Psoas muscle (tissue), 8 donors: ENCODE data around the gene ZNHIT6. TPM values are rescaled to one million over a fixed set of nuclear protein-coding genes. Genes with fewer than 3 reads are reported as not detected.

ENCODE experiments used
- ATAC-seq, 4 donors: fragments of 200-7000 bp; cut with Tn5 transposase; one replicate each; pipeline ENCODE4 v1.9.1; 2020; ENCODE audit warnings: moderate library complexity in 3 of 4, mild to moderate bottlenecking in 2 of 4
- DNase-seq, 2 donors: peaks; one replicate each; pipeline ENCODE4 v3.0.0-alpha.2; 2020
- H3K27ac ChIP-seq: fragments of 200-600 bp; one replicate; pipeline ENCODE4 v1.8.0; 2022
- H3K27me3 ChIP-seq, 3 donors: fragments of 200-600 bp in 1 of 3; one replicate each; pipeline versions ENCODE4 v1.6.1 to v1.8.0; 2013 to 2022; ENCODE audit warnings: low read length in 2 of 3, mild to moderate bottlenecking in 2 of 3, moderate library complexity in 1 of 3; ENCODE audit not compliant: insufficient read depth in 3 of 3
- H3K36me3 ChIP-seq, 2 donors: fragments of 200-600 bp in 1 of 2; one replicate each; pipeline versions ENCODE4 v1.6.1 to v1.8.0; 2013 to 2022; ENCODE audit warnings: low read depth in 1 of 2, mild to moderate bottlenecking in 1 of 2, moderate library complexity in 1 of 2; ENCODE audit not compliant: insufficient read depth in 1 of 2
- H3K4me1 ChIP-seq: fragments of 200-600 bp; one replicate; pipeline ENCODE4 v1.8.0; 2022
- H3K4me3 ChIP-seq: fragments of 200-600 bp; one replicate; pipeline ENCODE4 v1.8.0; 2022; ENCODE audit warnings: mild to moderate bottlenecking
- H3K9me3 ChIP-seq: fragments of 200-600 bp; one replicate; pipeline ENCODE4 v1.8.0; 2022
- CTCF ChIP-seq: fragments of 200-600 bp; IDR thresholded peaks from one replicate; pipeline ENCODE4 v1.8.0; 2022; ENCODE audit warnings: antibody characterized with exemption
- WGBS, 3 donors: extraction: QIAGEN DNeasy Blood & Tissue Kit; methylation state at CpG; one replicate each; pipeline versions ENCODE4 v1.1.6 to v1.1.7; 2013; 5-methylcytosine and 5-hydroxymethylcytosine counted together
- intact Hi-C, 2 donors: fragments of 100-400 bp; cut with DNase I; formaldehyde crosslinking; loops; one replicate each; pipeline versions ENCODE4 v1.11.0 to v1.14.2; 2022
- polyA plus RNA-seq, 3 donors: library from polyadenylated mRNA; stranded (reverse); fragments of 200-250 nt; gene quantifications; one replicate each; pipeline ENCODE4 v1.2.3, GENCODE V29; 2013
- total RNA-seq, 4 donors: library from RNA; stranded (reverse); fragmentation: NEBNext Ultra II Directional in 2 of 4; extraction: Animal tissue kit (Norgen Biotek cat#: 25700) in 2 of 4; gene quantifications; one replicate each; pipeline versions ENCODE4 v1.2.1 to v1.2.4, GENCODE V29; 2021 to 2023
- donor health status: healthy with polysubstance abuse.
- donor health status: DM: no; HTN: no; CAD: no; lungs with moderate emphysema.
- donor health status: Bipolar disorder and iron deficiency.
- donor health status: healthy.
- donor health status: DM: yes; HTN: yes; CAD: no.
- donor health status: DM: no; HTN: no; CAD: no.
- donor health status: DM: no; HTN: no; CAD: no.
- donor health status: DM: yes; HTN: yes; CAD: no.

Gene ZNHIT6
- total and polyA plus RNA-seq, 7 donors = 3.6 to 13.5 (median 12.3) TPM

- no peak for TF ChIP-seq CTCF
- peaks cover 19% of the 10 kb centered on the region for H3K4me1 ChIP-seq
- no peak overlapping the region for H3K27ac ChIP-seq
- ATAC-seq (no peak), DNase-seq (no peak)
- H3K27me3 ChIP-seq = no peaks in the 10 kb centered on the region
- WGBS, 3 donors = 78 to 87% (median 83%) methylated on average over 7 of the region's 7 CpGs
- H3K4me3 ChIP-seq = no peak overlapping the region
- no peaks in the 10 kb centered on the region for H3K9me3 ChIP-seq
- intact Hi-C loops = no loop called here
- H3K36me3 ChIP-seq = no peaks in the 10 kb centered on the region
Observed at GRCh38 chr1:85603086-85603880, 105.0 kb downstream of the ZNHIT6 start.

GRCh38 chr1:85602571-85602970, 105.7 kb downstream of the ZNHIT6 start:
- no peak overlapping the region for H3K27ac ChIP-seq
- ATAC-seq (no peak), DNase-seq (no peak)
- H3K36me3 ChIP-seq = no peaks in the 10 kb centered on the region
- no peak for TF ChIP-seq CTCF
- intact Hi-C loops = no loop called here
- H3K9me3 ChIP-seq = no peaks in the 10 kb centered on the region
- 82 to 86% (median 82%) methylated on average over 4 of the region's 4 CpGs for WGBS, 3 donors
- no peak overlapping the region for H3K4me3 ChIP-seq
- peaks cover 24% of the 10 kb centered on the region for H3K4me1 ChIP-seq
- no peaks in the 10 kb centered on the region for H3K27me3 ChIP-seq

- intact Hi-C loops = no loop called here
- DNase-seq (no peak), ATAC-seq (no peak)
- Histone ChIP-seq H3K27me3 (no peaks in the 10 kb centered on the region), H3K4me3 (no peak overlapping the region), H3K9me3 (no peaks in the 10 kb centered on the region), H3K4me1 (peaks cover 24% of the 10 kb centered on the region), H3K36me3 (no peaks in the 10 kb centered on the region), H3K27ac (peak overlapping the region; percentile 16)
- 59 to 95% (median 80%) methylated on average over 4 of the region's 4 CpGs for WGBS, 3 donors
- TF ChIP-seq CTCF = no peak
Observed at GRCh38 chr1:85601901-85602300, 106.3 kb downstream of the ZNHIT6 start.

- Histone ChIP-seq H3K36me3 (no peaks in the 10 kb centered on the region), H3K4me3 (no peak overlapping the region), H3K27me3 (no peaks in the 10 kb centered on the region), H3K9me3 (no peaks in the 10 kb centered on the region), H3K27ac (peak overlapping the region; percentile 84), H3K4me1 (peaks cover 24% of the 10 kb centered on the region)
- no peak for TF ChIP-seq CTCF
- WGBS, 3 donors = 17 to 20% (median 18%) methylated on average over 2 of the region's 2 CpGs
- no peak for DNase-seq
- no peak for ATAC-seq
- intact Hi-C loops = no loop called here
Observed at GRCh38 chr1:85599681-85600080, 108.6 kb downstream of the ZNHIT6 start.

Other genes with a start within 250 kb of the ZNHIT6 start
- 10 to 100 TPM in 3 of 4 donors, 1 to 10 TPM in 1; 8.2 to 53.6 (median 28.1) TPM for gene DDAH1, start 243.3 kb downstream of the ZNHIT6 start, total RNA-seq
- gene DDAH1, start 243.3 kb downstream of the ZNHIT6 start, polyA plus RNA-seq = 1 to 10 TPM; 2.1 to 4.3 (median 3.2) TPM
- gene CCN1, start 127.7 kb downstream of the ZNHIT6 start, total RNA-seq = 100 to 1,000 TPM in 2 of 4 donors, 10 to 100 TPM in 2; 43.3 to 171 (median 103) TPM
- gene CCN1, start 127.7 kb downstream of the ZNHIT6 start, polyA plus RNA-seq = 10 to 100 TPM in 2 of 3 donors, 1 to 10 TPM in 1; 10.0 to 21.6 (median 20.5) TPM